Activated T-helper 17 cell treated with anti-CD3 and anti-CD28 coated beads, Interleukin-2, amount 50 U/mL, for 72 hours (primary cell): ENCODE results near the gene FBXL7. TPM values are rescaled to one million over a fixed set of nuclear protein-coding genes. Genes with fewer than 3 reads are reported as not detected.

Source experiments
- ATAC-seq: fragments of 150-1000 bp; cut with Tn5 transposase; replicated peaks from 2 replicates; pipeline ENCODE4 v1.10.0; 2021; ENCODE audit warnings: mild to moderate bottlenecking, moderate library complexity
- H3K27ac Mint-ChIP-seq: one replicate; pipeline ENCODE4 v1.8.0; 2022; ENCODE audit warnings: mixed read lengths
- H3K27me3 Mint-ChIP-seq: one replicate; pipeline ENCODE4 v1.8.0; 2022; ENCODE audit warnings: mixed read lengths
- H3K36me3 Mint-ChIP-seq: one replicate; pipeline ENCODE4 v1.8.0; 2022; ENCODE audit warnings: low read depth, mild to moderate bottlenecking, mixed read lengths
- H3K4me1 Mint-ChIP-seq: one replicate; pipeline ENCODE4 v1.8.0; 2022; ENCODE audit warnings: mixed read lengths
- H3K4me3 Mint-ChIP-seq: one replicate; pipeline ENCODE4 v1.8.0; 2022; ENCODE audit warnings: mild to moderate bottlenecking, mixed read lengths
- H3K9me3 Mint-ChIP-seq: one replicate; pipeline ENCODE4 v1.8.0; 2022; ENCODE audit warnings: mixed read lengths
- total RNA-seq, 2 donors: library from RNA; stranded (reverse); gene quantifications; one replicate each; pipeline ENCODE4 v1.2.3, GENCODE V29; 2022

The FBXL7 gene
- total RNA-seq, 2 donors from 2014 or later: not detected

DNA sequence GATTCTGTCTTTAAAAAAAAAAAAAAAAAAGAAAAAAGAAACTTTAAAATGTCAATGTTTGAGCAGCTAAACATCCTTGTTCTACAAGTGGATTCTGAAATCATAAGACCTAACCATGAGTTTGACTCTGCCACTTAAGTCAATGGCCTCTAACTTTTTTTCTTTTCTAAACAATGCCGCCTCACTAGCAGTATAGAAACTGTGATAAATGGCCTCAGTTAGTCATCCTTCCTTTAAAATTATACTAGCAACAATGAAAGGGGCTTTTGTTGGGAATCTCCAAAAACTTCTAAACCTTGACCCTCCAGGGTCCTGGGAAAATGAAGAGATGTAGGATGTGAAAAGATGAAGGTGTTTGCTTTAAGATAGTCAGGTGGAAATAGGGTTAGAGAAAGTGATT lies 71.1 kb downstream of the FBXL7 start:
- Mint-ChIP-seq H3K4me3 (no peak overlapping the region), H3K4me1 (no peaks in the 10 kb centered on the region), H3K9me3 (no peaks in the 10 kb centered on the region), H3K27ac (no peak overlapping the region), H3K27me3 (no peaks in the 10 kb centered on the region), H3K36me3 (no peaks in the 10 kb centered on the region)
- no peak for ATAC-seq

DNA sequence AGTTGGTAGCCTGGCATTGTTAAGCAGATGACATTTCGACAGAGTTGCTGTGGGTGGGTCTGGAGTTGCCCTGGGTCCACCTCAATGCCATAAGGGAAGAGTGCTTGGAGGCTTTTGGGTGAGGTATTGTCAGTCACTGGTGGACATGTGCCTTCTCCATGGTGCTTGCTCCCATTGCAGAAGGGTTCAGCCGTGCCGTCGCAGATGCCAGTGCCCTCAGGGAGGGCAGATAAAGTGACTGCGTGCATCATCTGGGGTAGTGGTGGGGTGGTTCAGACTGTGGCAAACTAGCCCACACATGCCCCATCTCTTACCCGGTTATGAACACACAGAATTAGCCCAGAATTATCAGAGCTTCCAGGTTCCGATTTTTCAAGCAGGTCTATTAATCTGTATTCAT lies 71.6 kb downstream of the FBXL7 start:
- ATAC-seq: no peak
- no peaks in the 10 kb centered on the region for H3K36me3 Mint-ChIP-seq
- H3K27ac Mint-ChIP-seq: no peak overlapping the region
- no peaks in the 10 kb centered on the region for H3K4me1 Mint-ChIP-seq
- no peaks in the 10 kb centered on the region for H3K9me3 Mint-ChIP-seq
- H3K27me3 Mint-ChIP-seq: no peaks in the 10 kb centered on the region
- H3K4me3 Mint-ChIP-seq: no peak overlapping the region

DNA sequence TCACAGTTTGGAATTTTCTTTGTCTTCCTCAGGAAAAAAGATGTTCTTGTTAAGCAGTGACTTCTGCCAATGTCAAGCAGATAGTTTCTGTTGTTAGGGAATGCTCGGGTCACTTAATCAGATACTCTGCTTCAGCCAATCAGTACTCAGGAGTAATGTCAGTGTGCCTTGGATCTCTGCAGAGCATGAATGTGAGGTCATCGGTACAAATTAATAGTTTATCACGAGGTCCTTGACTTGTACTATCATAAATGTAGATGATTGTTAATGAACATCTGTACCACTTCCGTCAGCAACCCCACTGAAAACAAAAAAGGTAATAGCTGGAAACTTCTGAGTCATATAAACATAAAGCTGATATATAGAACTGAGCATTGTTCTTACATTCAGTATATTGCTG lies 73.6 kb downstream of the FBXL7 start:
- Mint-ChIP-seq H3K36me3 (no peaks in the 10 kb centered on the region), H3K9me3 (no peaks in the 10 kb centered on the region), H3K27ac (no peak overlapping the region), H3K4me3 (no peak overlapping the region), H3K4me1 (no peaks in the 10 kb centered on the region), H3K27me3 (no peaks in the 10 kb centered on the region)
- ATAC-seq: no peak

DNA sequence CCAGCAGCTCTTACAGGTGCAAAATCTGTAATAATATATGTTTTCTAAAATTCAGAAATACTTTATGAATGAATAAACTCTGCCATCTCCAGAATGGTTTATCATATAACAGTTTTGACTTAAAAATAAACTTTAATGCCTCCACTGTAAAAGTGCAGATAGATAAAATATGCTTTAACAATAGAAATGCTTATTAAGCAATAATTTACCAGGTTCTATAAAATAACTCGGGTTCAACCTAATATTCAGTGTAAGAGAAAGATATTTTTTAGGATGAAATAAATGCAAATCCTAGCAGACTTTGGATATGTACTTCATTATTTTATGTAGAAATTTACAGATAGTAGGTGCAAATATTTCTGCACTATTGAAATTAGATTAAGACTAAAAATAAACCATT lies 74.1 kb downstream of the FBXL7 start:
- no peaks in the 10 kb centered on the region for H3K27me3 Mint-ChIP-seq
- ATAC-seq: no peak
- H3K36me3 Mint-ChIP-seq: no peaks in the 10 kb centered on the region
- H3K4me3 Mint-ChIP-seq: no peak overlapping the region
- no peaks in the 10 kb centered on the region for H3K4me1 Mint-ChIP-seq
- H3K27ac Mint-ChIP-seq: no peak overlapping the region
- H3K9me3 Mint-ChIP-seq: no peaks in the 10 kb centered on the region

DNA sequence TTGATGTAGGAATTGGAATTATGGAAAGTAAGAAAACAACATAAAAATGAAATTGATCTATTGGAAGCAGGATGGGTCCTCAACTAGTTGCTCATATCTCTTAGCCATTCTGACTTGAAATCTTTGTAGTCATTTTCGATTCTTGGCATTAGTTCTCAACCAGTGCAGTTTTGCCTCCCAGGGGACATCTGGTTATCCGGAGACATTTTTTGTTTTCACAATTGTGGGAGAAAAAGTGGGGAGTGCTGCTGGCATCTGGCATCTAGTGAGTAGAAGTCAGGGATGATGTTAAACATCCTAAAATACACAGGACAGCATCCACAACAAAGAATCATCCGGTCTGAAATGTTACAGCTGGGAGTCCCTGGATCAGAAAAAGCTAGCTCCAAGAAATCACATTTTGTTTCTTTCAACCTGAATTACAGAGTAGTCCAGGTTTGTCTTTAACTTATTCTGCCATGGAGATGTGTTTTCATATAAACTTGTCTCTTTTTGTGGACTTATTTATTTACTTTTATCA lies 74.9 kb downstream of the FBXL7 start:
- H3K27ac Mint-ChIP-seq: no peak overlapping the region
- ATAC-seq: no peak
- no peaks in the 10 kb centered on the region for H3K4me1 Mint-ChIP-seq
- H3K4me3 Mint-ChIP-seq: no peak overlapping the region
- no peaks in the 10 kb centered on the region for H3K9me3 Mint-ChIP-seq
- H3K27me3 Mint-ChIP-seq: no peaks in the 10 kb centered on the region
- no peaks in the 10 kb centered on the region for H3K36me3 Mint-ChIP-seq

DNA sequence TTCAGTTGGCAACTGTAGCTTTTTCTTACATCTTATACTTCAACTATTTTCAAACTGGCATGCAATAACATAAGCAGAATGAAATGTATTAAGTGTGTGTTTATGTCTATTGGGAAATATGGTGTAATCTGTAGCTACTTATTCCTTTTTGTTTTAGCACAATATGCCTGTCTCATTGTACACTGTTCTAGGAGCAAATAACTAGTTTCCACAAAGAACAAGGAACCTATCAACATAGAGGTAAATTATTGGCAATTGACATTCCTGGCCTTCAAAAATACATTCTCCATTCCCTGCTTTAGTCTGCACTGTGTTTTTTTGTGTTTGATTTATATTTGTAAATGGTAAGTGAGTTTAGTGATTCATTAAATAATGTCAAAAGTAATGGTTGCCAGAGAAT lies 75.7 kb downstream of the FBXL7 start:
- ATAC-seq: no peak
- Mint-ChIP-seq H3K4me3 (no peak overlapping the region), H3K27ac (no peak overlapping the region), H3K36me3 (no peaks in the 10 kb centered on the region), H3K4me1 (no peaks in the 10 kb centered on the region), H3K9me3 (no peaks in the 10 kb centered on the region), H3K27me3 (no peaks in the 10 kb centered on the region)

DNA sequence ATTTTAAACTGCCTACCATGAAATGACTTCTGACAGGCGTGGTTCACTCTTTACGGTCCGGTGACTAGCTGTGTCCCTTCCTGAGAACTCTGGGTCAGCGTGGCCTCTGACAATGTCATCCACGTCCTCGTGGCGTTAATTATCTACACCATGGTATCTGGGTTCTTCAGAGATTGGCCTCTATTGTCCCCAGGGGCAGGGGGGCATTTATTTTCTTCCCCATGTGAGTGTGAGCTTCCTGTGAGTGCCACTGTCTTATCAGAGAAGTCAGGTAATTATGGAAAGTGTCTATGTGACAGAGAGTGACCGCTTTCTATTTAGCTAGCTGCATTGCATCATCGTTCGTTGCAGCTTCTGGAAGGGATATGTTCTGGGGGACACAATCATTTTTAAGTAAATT lies 77.2 kb downstream of the FBXL7 start:
- Mint-ChIP-seq H3K4me1 (no peaks in the 10 kb centered on the region), H3K27me3 (no peaks in the 10 kb centered on the region), H3K36me3 (no peaks in the 10 kb centered on the region), H3K9me3 (peaks cover 3% of the 10 kb centered on the region), H3K4me3 (no peak overlapping the region), H3K27ac (no peak overlapping the region)
- no peak for ATAC-seq

DNA sequence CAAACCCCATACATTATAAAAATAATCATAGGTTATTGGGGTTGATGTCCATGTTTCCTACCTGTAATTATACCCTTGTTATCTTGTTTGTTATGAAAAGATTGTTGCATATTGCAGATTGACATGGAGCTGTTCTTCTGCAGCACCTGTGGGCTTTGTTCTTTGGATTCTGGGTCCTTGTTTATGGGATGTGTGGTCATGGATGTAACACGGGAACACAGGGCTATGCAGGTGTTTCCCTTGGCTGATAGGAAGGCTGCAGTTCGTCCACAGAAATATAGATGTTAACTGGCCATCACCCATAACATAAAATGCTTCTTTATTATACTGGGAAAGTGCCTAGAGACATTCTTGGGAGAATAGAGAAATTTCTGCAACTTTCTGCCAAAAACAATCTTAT lies 77.9 kb downstream of the FBXL7 start:
- H3K36me3 Mint-ChIP-seq: no peaks in the 10 kb centered on the region
- ATAC-seq: no peak
- H3K4me1 Mint-ChIP-seq: no peaks in the 10 kb centered on the region
- no peak overlapping the region for H3K27ac Mint-ChIP-seq
- H3K4me3 Mint-ChIP-seq: no peak overlapping the region
- H3K27me3 Mint-ChIP-seq: no peaks in the 10 kb centered on the region
- H3K9me3 Mint-ChIP-seq: peaks cover 3% of the 10 kb centered on the region

DNA sequence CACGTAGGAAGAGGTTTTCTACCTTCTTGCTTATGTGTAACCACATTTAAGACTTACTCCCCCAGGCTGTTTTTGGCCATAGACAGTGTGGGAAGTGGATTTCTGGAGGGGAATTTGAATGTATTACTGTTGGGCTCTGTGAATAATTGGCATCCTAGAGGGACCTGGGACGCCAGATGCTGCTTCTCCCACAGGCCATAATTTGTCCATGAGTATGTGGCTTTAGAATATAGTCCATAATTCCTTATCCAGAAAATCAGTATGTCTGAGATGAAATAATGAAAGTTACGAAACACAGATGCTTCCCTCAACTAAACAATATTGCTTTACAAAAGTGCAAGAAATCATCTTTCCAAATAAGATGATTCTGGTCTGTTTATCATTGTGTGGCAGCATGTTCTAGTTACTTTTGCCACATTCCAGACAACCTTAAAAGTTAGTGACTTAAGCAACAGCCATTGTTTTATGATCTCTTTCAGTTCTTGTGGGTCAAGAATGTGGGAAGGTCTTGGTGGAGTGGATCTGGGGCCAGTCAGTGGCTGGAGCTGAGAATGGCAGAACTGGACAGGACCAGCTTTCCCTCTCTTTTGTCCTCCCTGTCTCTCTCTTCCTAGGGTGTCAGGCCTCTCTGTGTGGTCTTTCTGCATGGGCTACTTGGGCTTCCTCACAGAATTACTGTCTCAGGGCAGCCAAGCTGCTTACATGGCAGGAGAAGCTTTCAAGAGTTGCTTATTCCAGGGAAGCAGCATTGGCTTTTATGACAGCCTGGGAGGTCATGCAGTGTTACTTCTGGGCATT lies 79.4 kb downstream of the FBXL7 start:
- Mint-ChIP-seq H3K27me3 (no peaks in the 10 kb centered on the region), H3K36me3 (no peaks in the 10 kb centered on the region), H3K4me1 (no peaks in the 10 kb centered on the region), H3K4me3 (no peak overlapping the region), H3K27ac (no peak overlapping the region), H3K9me3 (peaks cover 7% of the 10 kb centered on the region)
- no peak for ATAC-seq

DNA sequence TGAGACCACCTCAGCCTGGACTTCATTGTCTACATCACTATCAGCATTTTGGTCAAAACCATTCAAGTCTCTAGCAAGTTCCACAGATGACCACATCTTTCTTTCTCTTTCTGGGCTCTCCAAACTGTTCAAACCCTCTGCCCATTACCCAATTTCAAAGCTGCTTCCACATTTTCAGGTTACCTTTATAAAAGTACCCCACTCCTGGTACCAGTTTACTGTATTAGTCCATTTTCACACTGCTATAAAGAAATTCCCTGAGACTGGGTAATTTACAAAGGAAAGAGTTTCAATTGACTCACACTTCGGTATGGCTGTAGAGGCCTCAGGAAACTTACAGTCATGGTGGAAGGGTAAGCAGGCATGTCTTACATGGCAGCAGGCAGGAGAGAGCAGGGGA lies 84.5 kb downstream of the FBXL7 start:
- no peak for ATAC-seq
- H3K4me3 Mint-ChIP-seq: no peak overlapping the region

DNA sequence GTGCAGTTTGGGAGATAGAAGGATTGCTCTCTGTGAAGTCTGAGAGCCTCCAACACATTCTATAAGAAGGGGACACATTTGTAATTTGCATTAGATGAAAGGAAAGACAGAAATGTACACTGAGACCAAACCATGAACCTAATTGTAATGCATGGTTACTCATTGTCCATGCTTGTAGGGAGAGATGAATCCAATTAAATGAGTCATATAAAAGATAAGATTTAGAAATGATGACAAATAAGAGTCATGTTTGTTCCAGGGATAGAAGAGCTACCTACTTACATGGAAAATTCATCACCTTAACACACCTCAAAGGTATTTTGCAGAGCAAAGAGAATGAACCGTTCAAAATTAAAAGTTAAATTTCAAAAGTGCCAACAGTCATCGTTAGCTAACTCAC lies 85.1 kb downstream of the FBXL7 start:
- Mint-ChIP-seq H3K36me3 (no peaks in the 10 kb centered on the region), H3K27me3 (no peaks in the 10 kb centered on the region), H3K27ac (no peak overlapping the region), H3K4me3 (no peak overlapping the region), H3K9me3 (peaks cover 18% of the 10 kb centered on the region), H3K4me1 (no peaks in the 10 kb centered on the region)
- ATAC-seq: no peak

More for the DNA sequence above, 84.5 kb downstream of the FBXL7 start:
- peaks cover 18% of the 10 kb centered on the region for H3K9me3 Mint-ChIP-seq
- H3K27me3 Mint-ChIP-seq: no peaks in the 10 kb centered on the region
- H3K36me3 Mint-ChIP-seq: no peaks in the 10 kb centered on the region
- no peak overlapping the region for H3K27ac Mint-ChIP-seq
- no peaks in the 10 kb centered on the region for H3K4me1 Mint-ChIP-seq

DNA sequence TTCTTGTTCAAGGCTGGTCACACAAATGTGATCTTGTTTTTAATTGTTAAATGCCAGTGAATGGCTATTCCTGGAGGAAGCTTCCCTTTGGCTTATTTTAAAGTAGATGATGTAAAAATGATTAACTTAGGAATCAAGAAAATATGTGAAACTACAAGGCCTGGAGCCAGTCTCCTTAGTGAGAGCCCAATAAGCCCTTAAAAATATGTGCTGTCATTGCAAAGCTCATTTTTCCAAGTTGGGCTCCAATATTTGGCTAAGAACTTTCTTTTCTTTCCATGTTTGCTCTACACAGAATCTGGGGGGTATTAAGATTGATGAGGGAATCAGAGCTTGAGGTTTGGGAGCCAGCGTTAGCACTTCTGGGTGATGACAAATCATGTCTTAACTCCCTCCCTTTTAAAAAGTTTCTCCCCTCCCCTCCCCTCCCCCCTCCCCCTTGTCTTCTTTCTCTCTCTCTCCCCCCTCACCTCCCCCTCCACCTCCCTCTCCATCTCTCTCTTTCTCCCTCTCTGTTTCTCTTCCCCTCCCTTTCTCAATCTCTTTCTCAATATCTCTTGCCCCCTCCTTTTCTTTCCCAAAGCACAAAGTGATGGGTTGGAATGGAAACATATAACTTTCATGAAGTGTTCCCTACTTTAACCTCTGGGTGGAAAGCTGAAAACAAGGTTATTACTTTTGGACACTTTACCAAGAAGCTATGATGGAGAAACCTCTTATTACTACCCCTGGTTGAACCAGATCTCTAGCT lies 86.0 kb downstream of the FBXL7 start:
- H3K36me3 Mint-ChIP-seq: no peaks in the 10 kb centered on the region
- ATAC-seq: no peak
- no peak overlapping the region for H3K27ac Mint-ChIP-seq
- H3K4me3 Mint-ChIP-seq: no peak overlapping the region
- H3K27me3 Mint-ChIP-seq: no peaks in the 10 kb centered on the region
- H3K4me1 Mint-ChIP-seq: no peaks in the 10 kb centered on the region
- H3K9me3 Mint-ChIP-seq: peaks cover 18% of the 10 kb centered on the region

DNA sequence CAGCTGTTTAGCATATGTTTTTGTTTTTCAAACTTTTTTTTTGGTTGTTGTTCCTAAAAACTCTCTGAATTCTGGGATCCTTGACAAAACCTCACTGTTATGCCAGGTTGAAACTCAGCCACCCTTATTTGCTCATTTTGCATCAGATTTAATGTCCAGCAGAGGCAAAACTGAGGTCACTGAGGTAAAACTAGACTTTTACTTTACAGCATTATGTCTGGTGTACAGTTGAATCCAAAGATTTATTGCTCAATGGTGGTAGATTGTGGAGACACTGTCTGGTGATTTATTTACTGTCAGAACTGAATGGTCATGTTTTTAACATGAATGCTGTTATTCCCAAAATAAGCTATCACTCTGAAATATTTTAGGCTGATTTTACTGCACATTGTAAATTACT lies 87.9 kb downstream of the FBXL7 start:
- Mint-ChIP-seq H3K4me1 (no peaks in the 10 kb centered on the region), H3K36me3 (no peaks in the 10 kb centered on the region)
- ATAC-seq: no peak

DNA sequence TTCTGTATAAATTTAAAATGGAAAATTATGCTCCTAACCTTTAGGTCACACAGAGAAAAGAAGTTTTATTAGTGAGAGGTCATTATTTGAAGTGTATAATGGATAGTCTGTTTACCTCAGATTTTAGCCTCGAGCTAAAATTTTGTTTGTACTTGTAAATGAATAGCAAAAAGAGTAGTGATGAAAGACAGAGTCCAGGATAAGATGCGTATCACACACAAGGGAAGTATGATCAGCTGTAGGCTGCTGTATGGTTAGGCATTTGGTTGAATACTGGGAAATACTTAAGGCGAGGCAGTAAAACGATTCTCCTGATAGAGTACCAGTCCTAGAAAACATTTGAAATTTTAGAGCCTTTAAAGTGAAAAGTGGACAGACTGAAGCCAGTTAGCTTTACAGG lies 92.7 kb downstream of the FBXL7 start:
- H3K27ac Mint-ChIP-seq: no peak overlapping the region
- H3K36me3 Mint-ChIP-seq: no peaks in the 10 kb centered on the region
- no peak overlapping the region for H3K4me3 Mint-ChIP-seq
- H3K4me1 Mint-ChIP-seq: no peaks in the 10 kb centered on the region
- no peak for ATAC-seq
- no peaks in the 10 kb centered on the region for H3K27me3 Mint-ChIP-seq
- peaks cover 4% of the 10 kb centered on the region for H3K9me3 Mint-ChIP-seq

More for the DNA sequence above, 87.9 kb downstream of the FBXL7 start:
- H3K4me3 Mint-ChIP-seq: no peak overlapping the region
- no peak overlapping the region for H3K27ac Mint-ChIP-seq
- H3K9me3 Mint-ChIP-seq: peaks cover 15% of the 10 kb centered on the region
- no peaks in the 10 kb centered on the region for H3K27me3 Mint-ChIP-seq

DNA sequence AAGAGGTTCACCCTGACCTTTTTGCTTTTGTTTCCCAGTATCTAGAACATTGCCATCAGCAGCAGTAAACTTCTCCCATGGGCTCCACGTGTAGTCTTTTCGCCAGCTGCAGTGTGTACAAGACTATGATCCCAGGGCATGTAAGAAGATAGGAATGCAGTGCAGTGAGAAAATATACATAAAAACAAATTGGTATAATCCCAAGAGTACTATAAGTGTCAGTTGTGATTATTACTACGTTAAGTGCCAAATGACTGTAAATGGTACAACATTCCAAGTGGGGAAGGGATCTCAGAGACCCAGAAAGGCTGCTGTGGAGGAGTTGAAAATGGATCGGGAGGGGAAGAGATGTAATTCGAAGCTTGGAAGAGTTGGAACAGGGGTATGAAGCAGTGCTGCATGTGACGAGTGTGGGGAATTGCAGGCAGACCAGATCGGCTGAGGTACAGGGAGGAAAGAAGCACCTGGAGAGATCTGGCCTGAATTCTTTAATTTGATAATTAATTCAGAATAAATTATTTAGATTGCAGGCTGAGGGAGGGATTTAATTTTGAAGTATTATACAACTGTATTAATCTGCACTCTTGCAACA lies 95.1 kb downstream of the FBXL7 start:
- H3K4me3 Mint-ChIP-seq: no peak overlapping the region

More for the DNA sequence above, 95.1 kb downstream of the FBXL7 start:
- Mint-ChIP-seq H3K27ac (no peak overlapping the region), H3K36me3 (no peaks in the 10 kb centered on the region), H3K27me3 (no peaks in the 10 kb centered on the region), H3K4me1 (no peaks in the 10 kb centered on the region), H3K9me3 (peaks cover 5% of the 10 kb centered on the region)
- no peak for ATAC-seq
